Measurements from ENCODE around the gene MYOCOS.
A peak's percentile ranks its signal among the peaks of the same experiment; 100 is the strongest.
"Not testable (repeated sequence)": the region's sequence is repeated elsewhere in the genome, so short reads cannot be mapped to it uniquely, and the experiment has no call there.

The MYOCOS gene

DNA sequence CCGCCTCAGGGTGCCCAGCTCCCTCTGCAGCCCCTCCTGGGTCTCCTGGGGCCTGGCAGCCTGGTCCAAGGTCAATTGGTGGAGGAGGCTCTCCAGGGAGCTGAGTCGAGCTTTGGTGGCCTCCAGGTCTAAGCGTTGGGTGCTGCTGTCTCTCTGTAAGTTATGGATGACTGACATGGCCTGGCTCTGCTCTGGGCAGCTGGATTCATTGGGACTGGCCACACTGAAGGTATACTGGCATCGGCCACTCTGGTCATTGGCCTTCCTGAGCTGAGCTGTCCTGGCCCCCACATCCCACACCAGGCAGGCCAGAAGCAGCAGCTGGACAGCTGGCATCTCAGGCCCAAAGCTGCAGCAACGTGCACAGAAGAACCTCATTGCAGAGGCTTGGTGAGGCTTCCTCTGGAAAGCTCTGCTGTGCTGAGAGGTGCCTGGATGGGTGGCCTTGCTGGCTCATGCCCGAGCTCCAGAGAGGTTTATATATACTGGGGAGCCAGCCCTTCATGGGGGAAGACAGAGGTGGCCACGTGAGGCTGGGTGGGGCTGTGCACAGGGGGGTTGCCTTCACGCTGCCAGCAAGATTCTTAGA, 30.3 kb downstream of the MYOCOS start, which contains the start of gene MYOC:
Gene MYOC, minus strand, starts transcription at position 455 of the 589 bp plus-strand sequence. Its CDS starts 77 bp downstream, at position 378.
- DNase-seq (ENCODE audit: extremely low read depth, low read depth) = no peak
- TF ChIP-seq, protein P1, sequence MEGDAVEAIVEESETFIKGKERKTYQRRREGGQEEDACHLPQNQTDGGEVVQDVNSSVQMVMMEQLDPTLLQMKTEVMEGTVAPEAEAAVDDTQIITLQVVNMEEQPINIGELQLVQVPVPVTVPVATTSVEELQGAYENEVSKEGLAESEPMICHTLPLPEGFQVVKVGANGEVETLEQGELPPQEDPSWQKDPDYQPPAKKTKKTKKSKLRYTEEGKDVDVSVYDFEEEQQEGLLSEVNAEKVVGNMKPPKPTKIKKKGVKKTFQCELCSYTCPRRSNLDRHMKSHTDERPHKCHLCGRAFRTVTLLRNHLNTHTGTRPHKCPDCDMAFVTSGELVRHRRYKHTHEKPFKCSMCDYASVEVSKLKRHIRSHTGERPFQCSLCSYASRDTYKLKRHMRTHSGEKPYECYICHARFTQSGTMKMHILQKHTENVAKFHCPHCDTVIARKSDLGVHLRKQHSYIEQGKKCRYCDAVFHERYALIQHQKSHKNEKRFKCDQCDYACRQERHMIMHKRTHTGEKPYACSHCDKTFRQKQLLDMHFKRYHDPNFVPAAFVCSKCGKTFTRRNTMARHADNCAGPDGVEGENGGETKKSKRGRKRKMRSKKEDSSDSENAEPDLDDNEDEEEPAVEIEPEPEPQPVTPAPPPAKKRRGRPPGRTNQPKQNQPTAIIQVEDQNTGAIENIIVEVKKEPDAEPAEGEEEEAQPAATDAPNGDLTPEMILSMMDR (IDR thresholded peaks at IDR 0.05; ENCODE audit: low read depth, low read length) = no peak

DNA sequence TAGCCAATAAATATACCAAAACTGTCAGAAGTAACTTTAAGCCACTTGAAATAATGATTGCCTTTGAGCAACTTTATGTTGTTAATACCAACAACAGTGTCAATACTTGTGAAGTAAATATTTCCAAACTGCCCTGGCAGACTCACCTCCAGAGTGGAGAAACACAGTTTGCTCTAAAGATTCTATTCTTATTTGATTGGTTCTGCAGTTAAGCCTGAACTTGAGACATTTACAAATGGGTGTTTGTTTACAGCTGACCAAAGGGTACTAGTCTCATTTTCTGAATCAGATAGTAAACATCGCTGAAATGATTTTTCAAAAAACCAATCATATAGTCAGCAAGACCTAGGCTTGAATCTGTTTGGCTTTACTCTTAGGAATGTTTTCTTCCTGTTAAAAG, 31.8 kb downstream of the MYOCOS start:
- no peak for DNase-seq (ENCODE audit: extremely low read depth, low read depth)

DNA sequence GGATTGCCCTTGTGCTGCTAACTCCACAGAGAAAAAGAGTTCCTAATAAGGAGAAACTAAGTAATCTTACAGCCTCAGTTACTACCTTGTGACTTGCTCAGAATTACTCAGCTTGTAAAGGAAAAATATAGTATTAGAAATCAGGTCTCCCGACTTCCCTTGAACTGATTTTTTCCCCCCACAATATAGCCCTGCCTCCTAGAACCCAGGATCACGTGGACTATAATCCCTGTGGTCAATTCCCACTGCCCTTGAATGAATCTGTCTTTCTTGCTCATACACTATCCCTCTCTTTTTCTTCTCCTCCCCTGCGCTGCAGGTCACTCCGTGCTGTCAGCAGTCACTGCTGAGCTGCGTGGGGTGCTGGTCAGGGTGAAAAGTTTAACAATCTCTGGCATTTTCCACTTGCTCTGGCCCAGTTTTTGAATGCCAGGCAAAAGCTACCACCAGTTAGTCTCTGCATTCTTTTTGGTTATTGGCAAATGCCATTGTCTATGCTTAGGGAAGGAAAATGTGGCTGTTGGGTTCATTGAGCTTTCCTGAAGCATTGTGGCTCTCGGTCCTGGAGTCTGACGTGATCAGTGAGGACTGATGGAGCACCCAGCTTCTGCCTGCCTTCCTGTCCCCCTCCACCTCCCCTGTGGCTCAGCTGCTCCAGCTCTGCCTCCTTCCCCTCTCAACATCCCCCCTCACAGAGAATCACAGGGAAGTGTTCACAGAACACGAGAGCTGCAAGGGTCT, 32.3 kb downstream of the MYOCOS start:
- TF ChIP-seq, protein P1 (IDR thresholded peaks at IDR 0.05; ENCODE audit: low read depth, low read length) = no peak
- no peak for DNase-seq (ENCODE audit: extremely low read depth, low read depth)

More for the DNA sequence above, 31.8 kb downstream of the MYOCOS start:
- TF ChIP-seq, protein P1 (IDR thresholded peaks at IDR 0.05; ENCODE audit: low read depth, low read length) = no peak

DNA sequence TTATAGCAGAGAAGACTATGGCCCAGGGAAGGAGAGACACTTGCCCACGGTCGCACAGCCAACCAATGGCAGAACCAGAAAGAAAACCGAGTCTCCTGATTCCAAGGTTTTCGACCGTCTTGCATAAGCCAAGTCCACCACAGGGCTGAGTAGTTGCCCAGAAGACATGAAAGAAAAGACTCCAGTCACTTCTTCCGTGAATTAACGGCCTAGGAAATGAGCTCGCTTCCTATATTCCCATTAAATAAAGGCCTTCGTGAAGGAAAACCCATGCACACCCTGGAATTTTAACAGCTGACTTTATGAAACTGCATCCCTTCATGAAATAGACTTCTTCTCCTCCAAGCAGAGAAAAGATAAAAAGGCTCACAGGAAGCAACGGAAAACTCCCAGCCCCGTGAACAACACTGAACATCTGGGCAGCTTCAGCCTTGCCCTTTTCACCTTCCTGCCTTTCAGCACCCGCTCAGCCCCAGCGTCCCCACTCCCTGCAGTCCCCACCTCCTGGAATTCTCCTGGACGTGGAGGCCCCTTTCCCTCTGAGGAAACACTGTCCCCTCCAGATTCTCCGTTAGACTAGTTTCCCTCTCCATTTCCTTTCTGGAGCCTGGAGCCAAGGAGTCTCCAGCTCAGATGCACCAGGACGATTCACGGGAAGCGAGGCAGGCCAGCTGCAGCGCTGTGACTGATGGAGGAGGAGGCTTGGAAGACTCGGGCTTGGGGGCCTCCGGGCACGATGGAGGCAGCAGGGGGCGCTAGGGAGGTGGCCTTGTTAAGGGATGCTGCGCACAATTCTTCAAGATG, 33.1 kb downstream of the MYOCOS start:
- TF ChIP-seq, protein P1 (IDR thresholded peaks at IDR 0.05; ENCODE audit: low read depth, low read length) = peak; percentile 62
- DNase-seq (ENCODE audit: extremely low read depth, low read depth) = no peak

DNA sequence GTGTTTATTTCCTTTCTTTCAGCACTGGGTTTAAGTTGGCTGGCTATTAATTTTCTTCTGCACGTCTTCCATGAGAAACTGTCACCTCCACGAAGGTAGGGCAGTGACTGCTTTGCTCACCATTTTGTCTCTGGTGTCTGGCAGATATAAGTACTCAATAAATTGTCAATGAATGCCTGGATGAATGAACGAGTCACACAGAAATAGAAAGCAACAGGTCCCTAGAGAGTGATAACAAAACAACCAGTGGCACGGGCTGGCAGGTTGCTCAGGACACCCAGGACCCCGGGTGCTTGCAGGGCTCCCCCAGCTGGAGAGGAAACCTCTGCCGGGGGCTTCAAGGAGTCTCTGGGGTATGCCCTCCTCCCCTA, 33.7 kb downstream of the MYOCOS start:
- TF ChIP-seq, protein P1 (IDR thresholded peaks at IDR 0.05; ENCODE audit: low read depth, low read length) = no peak
- DNase-seq (ENCODE audit: extremely low read depth, low read depth) = no peak

DNA sequence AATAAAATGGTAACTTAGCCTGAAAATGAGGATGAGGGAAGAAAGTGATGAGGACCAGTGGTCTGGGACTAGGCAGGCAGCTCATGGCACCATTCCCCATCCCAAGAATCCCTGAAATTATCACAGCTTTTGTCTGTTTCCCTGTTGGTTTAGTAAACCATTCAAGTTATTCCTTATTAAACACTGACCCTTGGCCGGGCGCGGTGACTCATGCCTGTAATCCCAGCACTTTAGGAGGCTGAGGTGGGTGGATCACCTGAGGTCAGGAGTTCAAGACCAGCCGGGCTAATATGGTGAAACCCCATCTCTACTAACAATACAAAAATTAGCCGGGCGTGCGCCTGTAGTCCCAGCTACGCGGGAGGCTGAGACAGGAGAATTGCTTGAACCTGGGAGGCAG, 34.2 kb downstream of the MYOCOS start:
- DNase-seq (ENCODE audit: extremely low read depth, low read depth) = not testable (repeated sequence)

DNA sequence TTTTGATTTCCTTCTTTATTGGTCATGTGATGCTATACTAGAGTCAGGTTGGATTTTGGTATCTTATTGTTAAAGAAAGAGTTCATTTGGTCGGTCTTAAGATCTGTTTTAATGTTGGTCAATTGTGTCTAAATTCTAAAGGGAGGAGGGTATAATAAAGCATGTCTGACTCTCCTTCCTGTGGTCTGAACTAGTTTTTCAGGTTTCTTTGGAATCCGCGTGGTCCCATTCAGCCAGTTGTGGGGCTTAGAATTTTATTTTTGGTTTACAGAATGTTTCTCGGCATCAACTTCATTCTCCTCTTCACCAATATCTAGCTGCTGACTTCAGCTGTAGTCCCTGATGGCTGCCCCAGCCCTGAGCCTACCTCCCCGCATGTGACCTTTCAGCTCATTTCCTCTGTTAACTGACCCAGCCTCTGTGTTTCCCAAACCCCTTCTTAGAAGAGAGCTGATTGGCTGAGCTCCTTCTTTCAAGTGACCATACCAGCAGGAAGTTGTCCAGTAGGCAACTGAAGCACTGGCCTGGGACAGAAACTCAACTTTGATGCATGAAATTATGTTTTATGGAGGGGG, 39.1 kb downstream of the MYOCOS start:
- no peak for DNase-seq (ENCODE audit: extremely low read depth, low read depth)
- TF ChIP-seq, protein P1 (IDR thresholded peaks at IDR 0.05; ENCODE audit: low read depth, low read length) = no peak

Measured in AG09319 (cell line).